Activated CD4-positive, CD25-positive, alpha-beta regulatory T cell (primary cell): Measurements from ENCODE around the gene L3MBTL3.

Source experiments
- DNase-seq, 4 experiments: peaks; one replicate each; lab custom pipeline; 2025; lab: John Stamatoyannopoulos, UW

L3MBTL3 gene

DNA sequence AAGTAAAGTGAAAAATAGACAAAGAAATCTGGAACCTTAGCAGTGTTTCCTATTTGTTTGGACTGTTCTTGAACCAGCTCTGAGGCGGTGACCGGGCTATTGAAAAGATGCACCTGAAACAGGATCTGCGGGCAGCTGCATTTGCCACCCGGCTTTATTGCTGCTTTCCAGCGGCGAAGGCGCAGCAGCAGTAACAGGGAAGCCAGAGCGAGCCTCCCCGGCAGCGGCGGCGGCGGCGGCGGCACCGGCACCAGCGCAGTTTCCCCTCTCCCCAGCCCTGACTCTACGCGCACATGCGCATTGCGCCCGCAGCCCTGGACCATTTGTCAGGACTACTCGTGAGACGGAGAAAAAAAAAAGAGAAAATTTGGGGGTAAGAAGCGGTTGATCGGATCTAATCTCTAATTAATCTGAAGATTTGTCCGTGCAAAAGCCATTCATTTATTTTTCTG is at the start of gene L3MBTL3:
Gene L3MBTL3 (plus strand): TSS at position 290 of the 452 bp plus-strand sequence. CDS start 24,119 bp downstream, outside the sequence.
- DNase-seq: peak; percentile 67 to 78 (median 72)

DNA sequence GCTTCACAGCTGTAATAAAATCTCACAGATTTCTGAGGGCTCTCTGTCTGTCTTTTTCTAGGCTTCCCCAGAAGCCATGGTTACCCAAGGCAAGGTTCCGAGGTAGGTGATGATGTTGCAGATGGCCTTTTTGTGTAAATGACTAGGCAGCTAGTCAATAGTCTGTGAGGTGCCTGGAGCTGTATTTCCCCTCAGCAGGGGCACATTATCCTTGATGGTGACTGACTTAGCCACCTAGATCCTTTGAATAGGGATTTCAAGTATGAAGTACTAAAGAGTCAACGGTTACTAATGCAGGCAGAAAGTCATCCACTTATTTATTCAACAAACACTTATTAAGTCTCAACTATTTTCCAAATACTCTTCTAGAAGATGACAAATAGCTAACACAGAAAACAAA is 49.3 kb upstream of the L3MBTL3 start:
- no peak for DNase-seq

DNA sequence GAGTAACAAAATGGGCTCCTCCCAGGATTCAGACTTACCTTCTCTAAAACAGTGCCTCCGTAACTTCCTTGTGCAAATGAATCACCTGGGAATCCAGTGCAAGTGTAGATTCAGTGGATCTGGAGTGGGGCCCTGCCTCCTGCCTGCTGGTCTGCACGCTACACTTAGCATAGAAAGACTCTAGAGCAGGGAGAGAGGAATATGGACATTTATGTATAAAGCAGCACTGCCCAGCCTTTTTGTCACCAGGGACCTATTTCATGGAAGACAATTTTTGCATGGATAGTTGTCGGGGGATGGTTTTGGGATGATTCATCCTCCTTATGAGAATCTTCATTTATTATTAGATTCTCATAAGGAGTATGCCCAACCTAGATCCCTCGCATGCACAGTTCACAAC is 42.3 kb upstream of the L3MBTL3 start:
- DNase-seq: no peak

DNA sequence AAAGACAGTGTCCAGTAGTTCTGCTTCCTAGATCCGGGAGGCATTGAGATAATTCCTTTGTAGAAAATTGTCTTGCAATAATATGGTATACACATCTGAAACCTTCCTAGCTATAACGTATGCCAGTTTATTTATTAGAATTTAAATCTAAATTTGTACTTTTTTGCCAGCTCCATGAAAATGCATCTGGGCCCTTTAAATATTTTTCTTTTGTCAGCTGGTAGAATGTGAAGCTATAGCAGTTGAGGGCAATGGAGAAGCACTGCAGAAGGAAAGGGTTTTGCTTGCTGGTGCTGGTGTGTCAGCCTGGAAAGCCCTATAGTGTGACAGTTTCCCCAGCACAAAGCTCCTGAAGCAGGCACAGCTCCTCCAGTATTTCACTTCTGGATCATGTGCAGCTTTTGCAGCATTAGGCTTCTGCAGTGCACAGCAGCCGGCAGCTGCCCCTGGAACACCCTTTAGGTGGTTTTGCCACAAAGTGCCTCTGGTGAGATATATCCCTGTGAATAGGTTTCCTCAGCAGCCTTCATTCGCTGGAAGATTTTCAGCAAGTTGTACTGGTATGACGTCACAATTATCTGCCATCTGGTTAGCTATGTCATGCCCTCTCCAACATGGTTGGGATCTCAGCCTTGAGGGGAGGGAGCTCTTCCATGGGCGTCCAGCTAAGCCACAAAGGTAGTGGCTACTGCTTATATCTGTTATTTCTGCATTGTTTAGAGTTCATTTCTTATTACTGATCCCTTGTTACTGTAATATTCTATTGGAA is 40.0 kb upstream of the L3MBTL3 start:
- no peak for DNase-seq

DNA sequence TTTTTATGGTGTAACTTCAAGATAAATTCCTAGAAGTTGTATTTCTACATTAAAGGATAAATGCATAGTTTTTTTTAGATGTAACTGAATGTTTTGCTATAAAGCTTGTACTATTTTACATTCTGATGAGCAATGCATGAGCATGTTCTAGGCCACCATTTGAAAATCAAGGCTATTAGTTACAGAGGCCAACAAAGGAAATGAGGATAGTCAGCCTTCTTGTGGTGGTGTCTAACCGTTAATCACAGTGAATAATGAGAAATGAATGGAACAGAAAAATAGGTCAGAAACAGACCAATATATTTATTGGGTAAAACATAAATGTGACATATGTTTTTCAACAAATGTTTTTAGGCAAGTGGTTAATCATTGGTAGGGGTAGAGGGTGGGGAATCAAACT is 37.6 kb upstream of the L3MBTL3 start:
- DNase-seq: no peak

DNA sequence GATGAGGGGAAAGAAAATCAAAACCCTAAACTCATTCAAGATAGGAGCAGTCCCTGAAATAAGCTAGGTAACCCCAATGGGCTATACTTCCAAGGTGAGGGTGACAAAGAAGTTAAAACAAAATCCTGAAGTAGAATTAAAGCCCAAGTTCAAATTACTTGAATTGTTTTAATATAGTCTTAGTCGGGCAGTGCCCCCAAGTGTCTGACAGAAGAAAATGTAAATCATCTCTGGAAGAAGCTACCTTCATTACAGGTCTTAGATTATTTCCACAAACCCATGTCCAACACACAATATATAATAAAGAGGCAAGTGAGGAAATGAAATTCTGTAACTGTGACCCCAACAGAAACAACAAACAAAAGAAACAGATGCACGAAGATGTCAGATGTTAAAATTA is 36.8 kb upstream of the L3MBTL3 start:
- no peak for DNase-seq

DNA sequence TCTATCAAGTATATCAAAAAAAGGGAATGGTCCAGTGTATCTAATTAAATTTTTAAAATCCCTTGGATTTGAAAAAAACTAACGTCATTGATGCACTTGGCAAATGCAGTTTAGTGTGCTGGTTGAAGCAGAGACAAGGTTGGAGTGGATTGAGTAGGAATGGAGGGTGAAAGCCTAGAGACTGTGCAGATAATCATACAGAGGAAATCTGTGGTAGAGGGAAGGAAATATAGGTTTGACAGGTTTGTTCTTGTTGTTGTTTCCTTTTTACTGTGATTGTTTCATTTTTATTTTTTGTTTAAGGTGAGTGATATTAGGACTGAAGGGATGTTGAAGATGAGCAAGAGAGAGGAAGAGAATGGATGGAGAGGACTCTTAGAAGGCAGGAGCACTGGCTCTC is 29.0 kb upstream of the L3MBTL3 start:
- no peak for DNase-seq

DNA sequence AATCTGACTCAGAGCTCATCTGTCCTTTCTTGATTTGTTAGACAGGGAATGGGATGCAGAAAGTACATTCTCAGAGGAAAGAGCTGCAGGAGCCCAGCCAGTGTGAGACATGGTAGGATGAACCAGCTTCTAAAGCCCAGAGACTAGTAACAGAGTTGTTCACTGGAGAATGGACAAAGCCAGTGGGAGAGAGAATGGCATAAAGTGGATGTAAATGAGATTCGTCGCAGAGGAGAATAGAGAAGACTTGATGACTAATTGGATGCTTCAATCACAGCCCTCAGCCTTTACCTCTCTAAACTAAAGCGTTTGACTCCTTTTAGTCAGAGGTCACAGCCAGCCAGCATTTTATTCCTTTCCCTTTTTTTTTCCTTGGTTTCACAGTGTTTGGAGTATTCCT is 25.5 kb upstream of the L3MBTL3 start:
- no peak for DNase-seq

DNA sequence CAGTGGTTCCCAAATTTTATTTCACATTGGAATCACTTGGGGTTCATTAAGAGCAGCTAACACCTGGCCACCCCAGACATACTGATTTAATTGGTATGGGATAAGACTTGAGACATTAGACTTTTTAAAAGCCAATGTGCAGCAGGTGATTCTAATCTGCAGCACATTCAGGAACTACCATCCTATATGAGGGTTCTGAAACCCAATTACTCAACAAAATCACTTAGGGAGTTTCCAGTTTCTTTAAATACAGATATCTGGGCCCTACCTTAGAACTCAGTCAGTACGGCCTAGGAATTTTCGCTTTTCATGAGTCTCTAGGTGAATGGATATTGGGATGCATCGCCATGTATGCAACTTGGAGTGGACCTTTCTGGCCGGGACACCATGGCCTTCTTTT is 24.0 kb upstream of the L3MBTL3 start:
- no peak for DNase-seq

DNA sequence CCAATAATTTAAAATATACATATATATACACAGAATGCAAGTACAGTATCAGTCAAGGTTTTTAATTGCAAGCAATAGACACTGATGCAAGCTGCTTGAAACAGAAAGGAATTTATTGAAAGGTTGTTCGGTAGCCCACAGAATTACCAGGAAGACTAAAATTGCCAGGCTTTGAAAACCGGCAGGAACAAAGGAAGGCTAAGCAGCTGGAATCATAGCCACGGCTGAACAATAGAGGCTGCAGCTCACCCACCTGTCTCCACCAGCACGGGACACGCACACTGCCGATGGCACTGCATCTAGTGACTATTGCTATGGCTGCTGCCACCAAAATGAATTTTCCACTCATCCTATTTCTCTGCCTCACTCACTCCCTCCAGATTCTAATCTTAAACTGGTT is 22.0 kb upstream of the L3MBTL3 start:
- no peak for DNase-seq

DNA sequence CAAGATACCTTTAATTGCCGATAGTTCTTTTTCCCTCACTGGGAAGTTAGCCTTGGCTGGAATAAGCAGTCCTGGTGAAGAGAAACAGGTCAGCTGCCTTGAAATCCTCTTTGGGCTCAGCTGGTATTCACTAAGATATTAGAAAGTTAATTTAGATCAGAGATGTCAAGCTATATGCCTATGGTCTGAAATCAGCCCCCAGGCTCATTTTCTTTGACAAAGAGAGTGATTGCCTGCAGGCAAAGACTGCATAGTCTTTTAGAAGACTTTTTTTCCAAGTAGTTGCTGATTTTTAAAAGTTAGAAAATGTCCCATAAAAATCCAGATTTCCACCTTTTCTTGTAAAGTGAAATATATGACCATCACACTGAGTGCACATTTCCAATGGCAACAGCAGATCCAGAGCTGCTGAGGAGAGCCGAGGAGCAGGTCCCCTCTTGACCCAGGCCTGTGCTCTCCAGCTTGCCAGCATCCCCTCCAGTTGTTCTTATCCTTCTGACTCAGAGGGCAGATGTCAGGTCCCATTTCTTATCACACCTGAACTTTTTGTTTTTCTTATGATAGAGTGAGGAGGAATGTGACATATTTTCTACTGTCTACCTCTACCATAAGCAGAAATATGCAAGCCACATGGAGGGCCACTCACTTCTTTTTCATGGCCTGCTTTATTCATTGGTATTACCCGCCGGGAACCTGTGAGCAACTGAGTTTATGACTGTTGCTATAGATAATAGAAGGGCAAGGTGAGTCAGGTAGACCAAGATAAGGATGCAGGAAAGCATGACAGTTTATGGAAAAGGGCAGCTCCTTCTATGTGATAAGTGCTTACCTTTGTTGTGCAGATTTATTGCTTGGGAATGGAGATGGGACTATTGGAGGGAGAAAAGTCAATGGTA is 17.6 kb upstream of the L3MBTL3 start:
- no peak for DNase-seq

DNA sequence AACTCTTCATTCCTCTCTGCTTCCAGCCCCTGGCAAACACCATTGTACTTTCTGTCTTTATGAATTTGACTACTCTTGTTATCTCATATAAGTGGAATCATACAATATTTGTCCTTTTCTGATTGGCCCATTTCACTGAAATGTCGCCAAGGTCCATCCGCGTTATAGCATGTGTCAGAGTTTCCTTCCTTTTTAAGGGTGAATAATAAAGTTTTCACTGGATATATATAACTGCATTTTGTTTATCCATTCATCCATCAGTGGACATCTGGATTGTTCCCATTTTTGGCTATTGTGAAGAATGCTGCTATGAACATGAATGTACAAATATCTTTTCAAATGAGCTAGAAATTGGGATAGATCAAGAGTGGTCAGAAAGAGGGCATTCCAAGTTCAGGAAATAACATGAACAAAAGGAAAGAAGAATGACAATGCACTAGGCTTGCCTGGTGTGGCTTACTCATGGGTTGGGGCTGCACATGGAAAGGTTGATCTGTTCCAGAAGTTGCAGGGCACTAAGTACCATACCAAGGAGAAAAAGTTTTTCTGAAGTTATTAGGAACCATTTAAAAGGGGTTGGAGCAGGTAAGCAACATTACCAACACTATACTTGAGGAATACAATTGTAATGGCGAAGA is 10.0 kb upstream of the L3MBTL3 start:
- DNase-seq: no peak

DNA sequence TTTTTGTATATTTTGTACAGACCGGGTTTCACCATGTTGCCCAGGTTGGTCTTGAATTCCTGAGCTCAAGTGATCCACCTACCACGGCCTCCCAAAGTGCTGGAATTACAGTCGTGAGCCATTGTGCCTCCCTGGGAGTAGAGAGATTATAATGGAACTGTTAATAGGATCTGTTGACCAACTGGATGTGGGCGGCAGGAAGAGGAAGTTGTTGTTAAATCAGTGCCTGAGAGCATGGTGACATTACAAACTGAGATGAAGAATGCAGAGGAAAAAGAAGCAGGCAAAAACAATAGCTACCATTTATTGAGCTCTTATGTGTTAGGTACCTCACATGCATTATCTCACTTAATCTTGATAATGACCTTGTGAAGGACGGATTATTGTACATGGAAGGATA is 9.2 kb upstream of the L3MBTL3 start:
- DNase-seq: no peak

DNA sequence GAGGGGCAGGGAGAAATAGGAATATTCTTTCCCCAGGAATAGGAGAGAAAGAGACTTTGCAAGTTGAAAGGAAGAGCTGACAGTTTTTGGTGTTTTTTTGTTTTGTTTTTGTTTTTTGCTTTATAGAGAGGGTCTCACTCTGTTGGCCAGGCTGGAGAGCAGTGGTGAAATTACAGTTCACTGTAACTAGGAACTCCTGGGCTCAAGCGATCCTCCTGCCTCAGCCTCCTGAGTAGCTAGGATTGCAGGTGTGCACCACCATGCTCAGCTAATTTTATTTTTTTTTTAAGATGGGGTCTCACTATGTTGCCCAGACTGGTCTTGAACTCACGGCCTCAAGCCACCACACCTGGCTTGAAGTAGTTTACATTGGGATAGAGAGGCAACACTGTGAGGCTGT is 8.0 kb upstream of the L3MBTL3 start:
- no peak for DNase-seq

DNA sequence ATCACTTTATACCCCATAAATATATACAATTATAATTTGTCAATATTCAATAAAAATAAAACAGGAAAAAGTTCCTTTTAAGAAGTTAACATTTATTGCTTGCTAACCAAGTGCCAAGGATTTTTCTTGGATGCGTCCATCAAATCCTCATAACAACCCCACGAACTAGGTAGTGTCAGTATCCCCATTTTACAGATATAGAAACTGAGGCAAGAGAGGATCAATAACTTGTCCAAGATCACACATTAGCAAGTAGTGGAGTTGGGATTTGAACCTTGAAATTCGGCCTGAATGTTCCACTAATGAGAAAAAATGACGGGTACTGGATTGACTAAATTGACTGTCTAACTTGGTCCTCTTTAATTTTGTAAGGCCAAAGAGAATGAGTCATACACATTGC is 5.7 kb upstream of the L3MBTL3 start:
- no peak for DNase-seq

DNA sequence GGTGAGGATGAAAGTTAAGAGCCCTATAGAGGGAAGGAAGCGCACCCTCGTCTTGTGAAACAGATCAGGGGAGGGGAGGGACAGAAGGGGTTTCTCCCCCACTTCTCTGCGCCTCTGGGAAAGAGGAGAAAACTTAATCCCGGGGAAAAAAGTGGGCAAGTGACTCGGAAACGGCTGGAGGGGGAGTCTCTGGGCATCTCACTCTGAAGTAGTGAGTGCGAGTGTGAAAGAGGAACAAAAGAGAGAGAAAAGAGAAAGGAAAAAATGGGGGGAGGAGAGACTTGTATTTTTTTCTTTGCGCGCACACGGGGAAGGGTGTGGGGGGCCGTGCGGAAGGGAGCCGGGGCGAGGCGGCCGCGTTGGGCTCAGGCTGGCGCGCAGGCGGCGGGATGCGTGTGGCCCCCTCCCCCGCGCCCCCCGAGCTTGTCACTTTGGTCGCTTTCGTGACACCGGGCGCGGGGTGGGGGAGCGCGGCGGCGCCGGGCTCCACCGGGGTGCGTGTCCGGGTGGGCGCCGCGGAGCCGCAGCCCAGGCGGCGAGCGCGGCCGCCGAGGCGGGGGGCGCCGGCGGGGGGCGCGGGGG is 454 bp downstream of the L3MBTL3 start:
- peak in 3 of 4 experiments; percentile 6 to 26 (median 10) for DNase-seq

DNA sequence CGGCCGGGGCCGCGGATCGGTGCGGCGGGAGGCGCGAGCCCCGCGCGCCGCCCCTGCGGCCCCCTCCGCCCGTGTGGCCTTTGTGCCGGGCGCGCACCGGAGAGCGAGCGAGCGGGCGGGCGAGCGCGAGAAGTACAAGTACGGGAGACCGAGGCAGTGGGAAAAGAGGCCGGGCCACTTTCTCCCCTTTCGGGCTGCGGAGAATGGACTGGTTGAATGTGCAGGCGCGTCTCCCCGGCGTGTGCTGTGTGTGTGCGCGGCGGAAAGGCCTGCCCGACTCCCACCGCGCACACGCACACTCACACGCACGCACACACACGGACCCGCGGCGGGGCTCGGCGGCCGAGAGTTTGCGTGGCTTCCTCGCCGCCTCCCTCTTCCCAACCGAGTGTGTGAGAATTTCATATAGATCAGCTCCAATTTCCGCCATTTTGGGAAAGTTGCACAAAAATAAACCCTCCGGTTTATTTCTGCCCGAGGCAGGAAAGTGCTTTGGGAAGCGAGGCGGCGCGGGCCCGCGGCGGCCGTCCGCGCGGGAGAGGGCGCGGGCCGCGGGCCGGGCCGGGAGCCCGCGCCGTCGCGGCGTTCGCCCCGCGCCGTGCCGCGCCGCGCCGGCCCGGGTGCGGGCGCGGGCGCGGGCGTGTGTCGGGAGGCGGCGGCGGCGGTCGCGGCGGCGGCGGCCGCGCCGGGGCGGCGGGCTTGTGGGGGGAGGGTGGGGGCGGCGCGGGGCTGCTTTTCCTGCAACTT is 1.1 kb downstream of the L3MBTL3 start:
- peak in 3 of 4 experiments; percentile 6 to 26 (median 20) for DNase-seq

DNA sequence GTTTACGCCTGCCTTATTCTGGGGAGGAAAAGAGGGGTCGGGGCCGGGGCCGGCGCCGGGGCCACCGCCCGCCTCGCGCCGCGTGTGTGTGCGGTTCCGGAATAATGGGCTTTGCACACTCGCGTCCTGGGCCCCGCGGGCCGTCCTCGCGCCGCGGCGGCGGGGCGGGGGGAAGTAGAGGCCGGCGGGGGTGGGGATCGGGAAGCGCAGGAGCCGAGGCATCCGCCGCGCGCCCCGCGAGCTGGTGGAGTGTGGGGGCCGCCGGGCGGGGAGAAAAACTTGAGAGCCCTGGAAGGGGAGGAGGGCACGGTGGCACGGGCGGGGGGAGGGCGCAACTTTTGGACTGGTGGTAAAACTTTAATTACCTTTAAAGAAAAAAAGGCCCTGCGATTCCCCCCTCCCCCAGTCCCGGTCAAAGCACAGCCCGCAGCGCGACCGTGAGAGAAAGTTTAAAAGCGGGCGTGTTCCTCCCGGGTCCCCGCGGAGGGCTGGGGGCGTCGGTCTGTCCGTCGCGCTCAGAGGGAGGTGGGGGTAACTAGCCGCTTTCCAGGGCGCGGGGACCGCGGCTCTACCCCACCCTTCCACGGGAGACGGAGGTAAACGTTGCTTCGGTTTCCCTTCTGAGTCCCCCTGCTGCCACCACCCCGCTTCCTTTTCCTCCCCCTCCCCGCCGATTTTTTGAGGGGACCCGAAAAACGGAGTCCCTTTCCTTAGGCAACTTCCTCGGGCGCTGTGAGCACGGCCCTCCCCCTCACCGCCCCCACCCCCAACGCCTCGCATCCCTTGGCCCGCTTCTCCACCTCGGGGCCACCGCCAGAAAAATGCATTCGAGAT is 1.9 kb downstream of the L3MBTL3 start:
- DNase-seq: peak; percentile 16 to 29 (median 24)

DNA sequence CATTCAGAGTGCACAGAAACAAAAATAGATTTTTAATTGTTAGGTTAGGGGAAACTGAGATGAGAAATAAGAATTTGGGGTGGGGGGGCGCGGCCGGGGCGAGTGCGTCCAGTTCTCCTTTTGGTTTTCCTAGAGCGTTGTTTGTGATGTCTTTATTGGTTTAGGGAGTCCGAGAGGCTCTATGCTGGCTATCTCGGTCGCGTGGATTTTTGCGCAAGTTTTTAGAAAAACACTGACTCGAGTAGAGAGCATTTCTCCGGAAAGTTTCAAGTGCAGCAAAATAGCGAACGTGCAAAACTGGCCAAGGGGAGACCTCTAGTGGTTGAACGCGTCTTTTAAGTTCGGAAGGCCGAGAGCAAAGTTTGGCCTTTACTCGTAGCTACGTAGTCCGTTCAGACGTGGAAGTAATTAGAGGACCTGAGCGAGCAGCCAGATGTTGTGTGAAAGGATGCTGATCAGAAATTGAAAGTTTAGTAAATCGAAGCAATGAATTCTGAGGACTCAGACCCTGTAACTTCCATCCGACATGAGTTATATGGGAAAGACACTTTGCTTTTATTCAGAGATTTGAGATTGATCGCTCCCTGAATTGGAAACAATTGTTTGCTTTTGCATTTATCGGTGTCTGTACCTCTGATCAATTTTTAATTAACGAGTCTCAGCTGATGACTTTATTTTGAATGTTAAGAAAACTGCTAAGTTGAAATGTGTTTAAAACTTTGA is 2.7 kb downstream of the L3MBTL3 start:
- DNase-seq: peak; percentile 35 to 58 (median 54)

DNA sequence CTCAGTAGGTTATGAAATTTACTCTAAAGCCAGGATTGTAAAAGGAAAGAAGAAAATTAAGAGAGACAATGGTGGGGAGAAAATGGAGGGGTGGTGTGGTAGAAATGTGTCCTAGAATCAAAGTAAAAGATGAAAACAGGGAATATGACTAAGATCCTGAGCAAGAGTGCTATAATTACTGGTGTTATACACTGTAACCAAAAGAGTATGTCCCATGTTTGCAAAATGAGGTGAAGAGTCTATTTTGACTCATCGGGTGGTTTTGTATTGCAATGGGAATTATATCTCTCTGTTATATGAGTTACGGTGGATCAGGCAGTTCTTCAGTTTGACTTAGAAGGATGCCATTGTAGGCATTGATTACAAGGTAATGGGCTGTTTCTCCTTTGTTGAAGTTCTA is 8.5 kb downstream of the L3MBTL3 start:
- no peak for DNase-seq
